Activated CD8-positive, alpha-beta memory T cell treated with anti-CD3 and anti-CD28 coated beads, Interleukin-2, amount 50 U/mL, for 24 hours (primary cell): Measurements from ENCODE around the gene PDK1.
"Not testable (repeated sequence)": the region's sequence is repeated elsewhere in the genome, so short reads cannot be mapped to it uniquely, and the experiment has no call there.

Experiments used
- DNase-seq: peaks from one replicate; pipeline ENCODE4 v3.0.0-alpha.2; 2020; ENCODE audit errors: extremely low read depth

The PDK1 gene

GRCh38 chr2:172555522-172556283 lies at the start of gene PDK1:
PDK1 (plus strand) TSS chr2:172556090; CDS start chr2:172556151, 61 bp downstream.
- peak; percentile 62 for DNase-seq

GRCh38 chr2:172507199-172507598 lies 48.7 kb upstream of the PDK1 start:
- no peak for DNase-seq

- DNase-seq: no peak
These were observed 45.8 kb upstream of the PDK1 start for GRCh38 chr2:172510088-172510487.

DNA sequence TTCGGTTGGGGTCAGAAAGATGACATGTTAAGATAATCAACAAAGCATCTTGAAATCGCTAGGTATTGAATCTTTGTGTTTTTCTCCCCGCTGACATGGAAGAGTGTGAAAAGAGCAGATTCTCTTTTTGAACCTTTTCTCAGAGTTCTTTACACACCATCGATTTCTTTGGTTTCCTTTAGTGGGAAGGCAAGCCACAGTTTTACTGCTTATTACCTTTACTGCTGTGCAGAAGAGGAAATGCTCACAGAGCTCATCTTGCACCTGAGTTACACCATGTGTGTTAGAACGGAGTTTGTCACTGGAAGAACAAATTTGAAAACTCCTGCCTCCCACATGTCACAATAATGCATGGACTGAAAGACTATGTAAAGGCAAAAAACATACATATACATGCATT lies 45.3 kb upstream of the PDK1 start:
- DNase-seq: no peak

- DNase-seq: no peak
These were observed 42.9 kb upstream of the PDK1 start for GRCh38 chr2:172512810-172513523.

DNA sequence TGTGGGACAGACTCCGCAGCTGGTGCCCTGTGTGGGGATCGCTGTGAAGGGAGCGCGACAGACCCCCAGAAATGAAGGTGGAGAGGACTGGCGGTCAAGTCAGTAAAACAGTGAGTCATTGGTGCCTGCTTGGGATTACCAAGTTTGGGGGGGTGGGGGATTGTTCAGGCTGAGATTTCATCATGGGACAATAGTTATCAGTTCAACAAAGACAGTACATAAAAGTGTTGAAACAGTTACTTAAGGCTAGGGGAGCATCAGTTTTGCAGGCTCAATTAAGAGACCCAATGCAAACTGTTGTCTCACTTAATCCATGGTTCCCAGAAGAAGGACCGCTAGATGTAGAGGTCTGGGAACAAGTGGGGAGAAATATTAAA lies 42.4 kb upstream of the PDK1 start:
- DNase-seq: no peak

DNA sequence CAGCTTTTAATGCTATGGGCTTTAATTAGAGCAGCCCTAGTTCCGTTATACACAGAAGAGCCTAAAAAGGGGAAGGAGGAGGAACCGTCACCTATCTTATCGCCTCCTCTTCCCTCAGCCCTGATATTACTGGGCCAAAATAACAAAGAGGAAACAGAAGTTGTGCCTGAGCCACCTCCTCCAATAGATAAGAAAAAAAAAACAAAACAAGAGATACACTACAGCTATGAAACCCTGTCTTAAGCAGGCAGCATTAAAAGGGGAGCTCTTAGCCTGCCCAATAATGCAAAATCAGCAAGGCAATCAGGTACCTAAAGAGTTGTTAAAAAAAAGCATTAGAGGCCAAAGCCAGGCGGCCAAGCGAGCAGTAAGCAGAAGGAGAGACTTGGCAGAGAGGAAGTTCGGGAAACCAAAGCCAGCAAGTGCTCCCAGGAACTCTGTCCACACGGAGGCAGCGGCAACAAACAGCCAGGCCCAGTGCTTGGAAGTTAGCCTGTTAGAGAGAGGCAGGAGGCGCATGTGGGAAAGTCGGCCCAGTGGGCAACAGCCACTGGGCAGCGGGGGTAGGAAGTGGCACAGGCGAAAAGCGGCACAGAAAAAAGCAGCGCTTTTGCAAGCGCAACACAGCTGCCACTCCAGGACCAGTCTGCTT lies 41.8 kb upstream of the PDK1 start:
- no peak for DNase-seq

DNA sequence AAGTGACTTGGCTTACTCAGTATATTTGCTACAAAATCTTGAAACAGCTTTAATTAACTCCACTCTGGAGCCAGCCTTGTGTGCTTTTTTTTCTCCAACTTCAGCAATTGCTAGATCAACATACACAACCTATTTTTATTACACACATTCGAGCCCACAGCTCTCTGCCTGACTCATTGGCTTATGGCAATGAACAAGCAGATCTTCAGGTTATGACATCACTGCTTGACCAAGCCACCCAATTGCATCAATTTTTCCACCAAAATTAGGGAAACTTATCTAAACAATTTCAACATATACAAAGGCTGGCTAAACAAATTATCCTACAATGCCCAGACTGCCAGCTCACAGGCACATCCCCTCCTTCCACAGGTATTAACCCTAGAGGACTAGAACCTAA lies 39.6 kb upstream of the PDK1 start:
- DNase-seq: no peak

DNA sequence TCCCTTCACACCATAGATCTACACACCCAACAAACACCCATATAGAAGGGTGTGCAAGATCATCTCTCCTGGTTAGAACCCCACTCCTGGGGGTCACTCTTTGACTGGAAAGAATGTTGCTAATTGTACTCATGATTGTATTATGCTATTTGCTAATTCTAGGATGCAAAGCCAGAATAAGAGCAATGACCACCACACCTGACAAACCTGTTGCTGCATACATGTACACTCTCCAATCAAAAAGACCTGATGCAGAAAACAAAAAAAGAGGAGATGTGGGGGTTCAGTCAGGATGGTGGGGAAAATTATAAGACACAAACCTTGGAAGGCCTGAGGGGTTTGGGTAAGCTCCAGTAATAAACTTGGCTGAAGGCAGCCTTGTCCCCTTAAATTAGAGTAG lies 36.9 kb upstream of the PDK1 start:
- DNase-seq: no peak

DNA sequence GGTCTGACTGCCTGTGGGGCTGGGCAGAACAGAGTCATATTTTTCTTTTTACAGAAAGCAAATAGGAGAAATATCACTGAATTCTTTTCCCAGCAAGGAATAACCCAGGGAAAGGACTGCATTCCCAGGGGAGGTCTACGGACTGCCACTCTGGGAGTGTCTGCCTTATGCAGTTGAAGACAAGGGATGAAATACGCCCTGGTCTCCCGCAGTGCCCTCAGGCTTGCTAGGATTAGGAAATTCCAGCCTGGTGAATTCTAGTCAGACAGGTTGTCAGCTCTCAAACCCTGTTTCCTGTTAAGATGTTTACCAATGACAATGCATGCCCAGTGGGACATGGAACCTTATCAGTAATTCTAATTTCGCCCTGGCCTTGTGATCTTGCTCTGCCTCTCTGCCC lies 30.3 kb upstream of the PDK1 start:
- no peak for DNase-seq

DNA sequence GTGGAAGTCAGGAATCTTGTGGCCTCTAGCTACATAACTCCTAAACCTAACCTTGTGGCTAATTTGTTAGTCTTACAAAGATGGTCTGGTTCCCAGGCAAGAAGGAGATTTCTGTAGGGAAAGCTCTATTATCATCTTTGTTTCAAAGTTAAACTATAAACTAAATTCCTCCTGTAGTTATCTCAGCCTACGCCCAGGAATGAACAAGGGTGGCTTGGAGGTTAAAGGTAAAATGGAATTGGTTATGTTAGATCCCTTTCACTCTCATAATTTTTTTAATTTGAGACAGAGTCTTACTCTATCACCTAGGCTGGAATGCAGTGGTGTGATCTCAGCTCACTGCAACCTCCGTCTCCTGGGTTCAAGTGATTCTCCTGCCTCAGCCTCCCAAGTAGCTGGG lies 24.6 kb upstream of the PDK1 start:
- no peak for DNase-seq

DNA sequence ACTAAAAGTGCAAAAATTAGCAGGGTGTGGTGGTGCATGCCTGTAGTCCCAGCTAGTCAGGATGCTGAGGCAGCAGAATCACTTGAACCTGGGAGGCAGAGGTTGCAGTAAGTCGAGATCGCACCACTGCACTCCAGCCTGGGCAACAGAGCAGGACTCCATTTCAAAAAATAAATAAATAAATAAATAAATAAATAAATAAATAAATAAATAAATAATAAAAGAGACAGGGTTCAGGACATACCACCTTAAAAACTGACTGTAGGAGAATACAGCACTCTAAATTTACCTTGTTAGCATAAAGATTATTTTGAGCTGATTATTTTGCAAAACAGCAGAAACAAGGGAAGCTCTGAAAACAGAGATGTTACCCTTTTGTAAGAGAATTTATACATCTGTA lies 23.4 kb upstream of the PDK1 start:
- DNase-seq: not testable (repeated sequence)

DNA sequence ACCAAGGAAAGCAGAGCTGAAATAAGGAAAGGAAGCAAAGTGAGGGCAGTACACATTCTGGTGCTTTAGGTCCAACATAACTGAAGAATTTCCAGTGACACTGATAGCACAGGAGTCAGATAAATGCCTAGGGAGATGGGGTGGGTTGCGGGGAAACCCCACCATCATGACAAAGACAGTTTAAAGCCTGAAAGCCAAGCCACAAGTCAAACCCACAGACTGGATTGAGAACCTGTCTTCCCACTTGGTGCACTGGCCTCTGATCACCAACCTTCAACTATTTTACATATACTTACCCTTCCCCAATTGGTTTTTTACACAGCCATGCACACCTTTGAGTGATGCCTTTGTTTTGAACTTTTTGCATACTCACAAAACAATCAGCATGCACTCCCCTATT lies 22.2 kb upstream of the PDK1 start:
- DNase-seq: no peak

DNA sequence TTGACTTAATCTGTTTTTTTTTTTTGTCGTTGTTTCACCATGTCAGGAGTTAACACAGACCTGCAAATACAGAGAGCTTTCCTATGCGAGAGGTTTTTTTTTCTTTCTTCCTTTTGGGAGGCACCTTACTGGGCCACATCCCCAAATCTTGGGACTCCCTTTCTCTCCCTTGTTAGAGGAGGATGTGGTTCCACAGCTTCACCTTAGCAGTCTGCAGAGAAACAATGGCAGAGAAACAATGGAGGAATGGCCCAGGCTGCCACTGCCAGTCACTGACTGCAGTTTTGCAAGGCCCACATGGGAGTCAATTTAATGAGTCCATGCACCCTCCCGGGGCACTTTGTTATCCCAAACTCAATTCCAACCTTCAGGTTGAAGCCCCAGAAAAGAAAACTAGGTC lies 20.8 kb upstream of the PDK1 start:
- no peak for DNase-seq

GRCh38 chr2:172537851-172538250 lies 18.0 kb upstream of the PDK1 start:
- DNase-seq: not testable (repeated sequence)

DNA sequence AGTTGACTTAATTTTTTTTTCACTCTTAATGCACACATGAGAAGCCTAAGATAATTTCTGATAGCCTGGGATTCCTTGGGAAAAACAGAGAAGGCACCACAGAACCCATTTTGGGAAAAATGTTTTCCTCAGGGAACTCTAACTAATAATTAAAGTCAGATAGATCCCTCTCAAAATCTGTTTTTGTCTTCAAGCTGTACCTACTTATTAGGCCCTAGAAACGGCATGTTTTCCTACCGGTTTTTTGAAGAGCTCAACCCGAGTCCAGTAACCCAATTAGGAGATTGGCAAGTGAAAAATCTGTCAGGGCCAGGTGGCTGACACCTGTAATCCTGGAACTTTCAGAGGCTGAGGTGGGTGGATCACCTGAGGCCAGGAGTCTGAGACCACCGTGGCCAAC lies 16.1 kb upstream of the PDK1 start:
- DNase-seq: no peak

- DNase-seq: no peak
These were observed 15.5 kb upstream of the PDK1 start for GRCh38 chr2:172540421-172540820.

DNA sequence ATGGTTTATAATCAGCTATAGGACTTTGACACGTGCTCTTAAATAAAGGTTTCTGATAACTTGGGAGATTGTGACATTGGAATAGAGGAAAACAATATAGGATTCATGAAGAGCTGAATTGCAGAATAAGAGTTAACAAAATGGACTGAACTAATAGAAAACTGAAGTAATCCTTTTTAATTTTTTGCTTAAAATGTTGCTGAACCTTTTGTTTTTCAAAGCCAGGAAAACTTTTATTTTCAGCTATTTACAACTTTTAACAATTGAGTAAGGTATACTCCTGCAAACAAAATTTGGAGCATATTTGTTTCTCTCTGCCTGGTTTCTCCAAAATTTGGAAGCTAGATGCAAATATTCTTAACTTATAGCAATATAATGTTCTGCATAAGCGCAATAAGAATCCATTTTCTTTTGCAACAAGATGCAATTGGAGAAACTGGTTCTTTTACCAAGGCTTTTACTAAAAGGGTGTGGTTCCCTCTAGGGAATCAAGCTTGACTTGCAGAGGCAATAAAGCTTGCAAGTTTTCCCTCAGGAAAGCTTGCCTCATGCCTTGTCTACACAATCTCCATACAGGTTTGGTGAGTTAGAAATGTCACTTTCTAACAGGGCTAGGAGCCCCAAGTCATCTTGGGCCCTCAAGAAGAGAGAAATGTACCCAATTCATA lies 10.3 kb upstream of the PDK1 start:
- DNase-seq: no peak

GRCh38 chr2:172549131-172549530 lies 6.8 kb upstream of the PDK1 start:
- no peak for DNase-seq

GRCh38 chr2:172549802-172550201 lies 6.1 kb upstream of the PDK1 start:
- not testable (repeated sequence) for DNase-seq

DNA sequence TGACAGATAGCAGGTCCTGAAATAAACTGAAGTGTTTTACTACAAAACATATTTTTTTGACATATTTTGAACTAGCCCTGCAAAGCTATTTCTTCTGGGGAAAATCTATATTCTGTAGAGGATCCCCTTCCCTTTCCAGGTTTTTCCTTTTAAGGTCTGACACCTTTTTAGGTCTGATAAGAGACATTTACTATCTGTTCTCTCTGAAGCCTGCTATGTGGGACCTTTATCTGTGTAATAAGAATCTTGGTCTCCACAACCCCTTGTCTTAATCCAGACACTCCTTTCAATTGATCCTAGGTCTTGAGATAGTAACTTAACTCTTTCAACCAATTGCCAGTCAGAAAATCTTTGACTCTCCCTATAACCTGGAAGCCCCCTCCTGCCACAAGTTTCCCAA lies 5.5 kb upstream of the PDK1 start:
- no peak for DNase-seq

GRCh38 chr2:172551271-172551670 lies 4.6 kb upstream of the PDK1 start:
- DNase-seq: no peak
